ENCODE data around the gene GART. TPM values are rescaled to one million over a fixed set of nuclear protein-coding genes. Genes with fewer than 3 reads are reported as not detected.

GART gene
- total RNA-seq, 4 donors from 2014 or later, result 38.7 to 147 (median 88.7) TPM

GRCh38 chr21:33461538-33462250 is 80.2 kb downstream of the GART start:
- Histone ChIP-seq H3K27ac (no peak overlapping the region), H3K9me3 (no peaks in the 10 kb centered on the region), H3K4me1 (no peaks in the 10 kb centered on the region), H3K4me3 (no peak overlapping the region), H3K36me3 (peaks cover 0 to 84% (median 7%) of the 10 kb centered on the region in 3 donors), H3K27me3 (no peaks in the 10 kb centered on the region)
- 95 to 97% methylated on average over 5 of the region's 5 CpGs for WGBS, 2 donors
- TF ChIP-seq CTCF (IDR thresholded peaks at IDR 0.05) (no peak), POLR2A (IDR thresholded peaks at IDR 0.05) (no peak)
- intact Hi-C loops (cut with DNase I), result no loop called here
- DNase-seq, result no peak

DNA sequence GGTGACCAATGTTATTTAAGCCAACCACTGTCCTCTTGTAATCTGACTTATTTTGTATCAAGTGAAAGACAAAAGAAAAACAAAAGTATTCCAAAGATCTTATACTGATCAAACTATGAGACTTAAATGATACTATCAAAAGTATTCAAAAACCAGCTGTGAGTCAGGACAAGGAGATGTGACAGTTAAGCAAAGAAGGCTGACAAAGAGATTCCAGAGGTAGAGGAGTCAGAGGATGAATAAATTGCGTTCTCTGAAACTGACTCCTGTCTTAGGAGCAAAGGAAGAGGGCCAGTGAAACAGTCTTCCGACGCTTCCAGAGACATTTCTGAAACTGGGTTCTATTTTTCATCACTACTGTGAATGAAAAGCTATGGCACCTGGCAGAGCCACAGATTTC is 83.1 kb downstream of the GART start:
- Histone ChIP-seq H3K4me1 (no peaks in the 10 kb centered on the region), H3K9me3 (no peaks in the 10 kb centered on the region), H3K27ac (no peak overlapping the region), H3K27me3 (no peaks in the 10 kb centered on the region), H3K36me3 (peaks cover 0 to 90% (median 8%) of the 10 kb centered on the region in 3 donors), H3K4me3 (no peak overlapping the region)
- TF ChIP-seq CTCF (IDR thresholded peaks at IDR 0.05) (no peak), POLR2A (IDR thresholded peaks at IDR 0.05) (no peak)
- intact Hi-C loops (cut with DNase I), result no loop called here
- 77 to 100% methylated on average over 3 of the region's 3 CpGs for WGBS, 2 donors
- no peak for DNase-seq

- Histone ChIP-seq H3K4me1 (no peaks in the 10 kb centered on the region), H3K4me3 (no peak overlapping the region), H3K36me3 (peaks cover 0 to 99% (median 8%) of the 10 kb centered on the region in 3 donors), H3K27ac (no peak overlapping the region), H3K27me3 (no peaks in the 10 kb centered on the region), H3K9me3 (no peaks in the 10 kb centered on the region)
- no peak for DNase-seq
- intact Hi-C loops (cut with DNase I), result no loop called here
- TF ChIP-seq CTCF (IDR thresholded peaks at IDR 0.05), result no peak
- TF ChIP-seq POLR2A (IDR thresholded peaks at IDR 0.05), result no peak
- 68 to 79% methylated on average over 6 of the region's 6 CpGs for WGBS, 2 donors
Measured at GRCh38 chr21:33455686-33456446, 86.1 kb downstream of the GART start.

Other genes with a start within 250 kb of the GART start
- gene IFNAR1, start 217.1 kb downstream of the GART start, total RNA-seq, result 10 to 100 TPM; 12.4 to 19.3 (median 15.5) TPM
- gene IFNGR2, start 138.7 kb downstream of the GART start, total RNA-seq, result 10 to 100 TPM; 43.0 to 65.6 (median 61.1) TPM
- gene TMEM50B, start 62.1 kb downstream of the GART start, total RNA-seq, result 10 to 100 TPM; 18.3 to 48.1 (median 33.6) TPM
- gene DNAJC28, start 50.4 kb downstream of the GART start, total RNA-seq, result 1 to 10 TPM in 3 of 4 donors, under 1 TPM in 1; 0.57 to 1.9 (median 1.6) TPM
- gene SON, start 921 bp upstream of the GART start, total RNA-seq, result 100 to 1,000 TPM; 124 to 265 (median 234) TPM
- 10 to 100 TPM in 3 of 4 donors, 1 to 10 TPM in 1; 6.1 to 13.2 (median 11.9) TPM for gene DONSON, start 46.6 kb upstream of the GART start, total RNA-seq
- 10 to 100 TPM in 3 of 4 donors, 1 to 10 TPM in 1; 7.9 to 25.7 (median 15.3) TPM for gene CRYZL1, start 99.6 kb upstream of the GART start, total RNA-seq
- 10 to 100 TPM in 3 of 4 donors, 1 to 10 TPM in 1; 9.5 to 27.1 (median 11.6) TPM for gene ITSN1, start 100.4 kb upstream of the GART start, total RNA-seq

Measured in esophagus squamous epithelium (tissue), 5 donors.